Endothelial cell of umbilical vein (primary cell): ENCODE results near the gene SWAP70.

Source experiments
- EZH2 ChIP-seq: IDR thresholded peaks from 2 replicates; pipeline ENCODE4 v1.6.1; 2012; ENCODE audit warnings: borderline replicate concordance, low read depth, mild to moderate bottlenecking, moderate library complexity, low read length, inconsistent platforms; ENCODE audit not compliant: severe bottlenecking
- GATA2 ChIP-seq: IDR thresholded peaks from 2 replicates; pipeline ENCODE4 v1.7.0; 2011; ENCODE audit warnings: low read depth, mild to moderate bottlenecking, moderate library complexity, mixed read lengths, low read length; ENCODE audit not compliant: insufficient read length, insufficient read depth
- JUN ChIP-seq: IDR thresholded peaks from 2 replicates; pipeline ENCODE4 v1.6.1; 2011; ENCODE audit warnings: borderline replicate concordance, low read depth; ENCODE audit not compliant: insufficient read length, insufficient read depth
- MAX ChIP-seq: IDR thresholded peaks from 2 replicates; pipeline ENCODE4 v1.6.1; 2011; ENCODE audit not compliant: insufficient read depth, insufficient read length
- MYC ChIP-seq: IDR thresholded peaks from one replicate; pipeline ENCODE4 v1.6.1; 2011; ENCODE audit warnings: mild to moderate bottlenecking, low read depth, low read length
- POLR2A ChIP-seq: IDR thresholded peaks from 2 replicates; pipeline ENCODE4 v1.6.1; 2012; ENCODE audit warnings: low read depth, mild to moderate bottlenecking, control low read depth, low read length
- POLR2AphosphoS5 ChIP-seq: IDR thresholded peaks from 2 replicates; pipeline ENCODE4 v1.6.1; 2012; ENCODE audit warnings: low read depth, mild to moderate bottlenecking, control low read depth, low read length, moderate library complexity; ENCODE audit not compliant: insufficient read depth
- TF ChIP-seq, protein P1 (sequence below), 2 donors: IDR thresholded peaks; 1 replicate in 1 of 2; 2 replicates in 1 of 2; pipeline ENCODE4 v1.5.1; 2011; ENCODE audit warnings: low read length in 2 of 2, mild to moderate bottlenecking in 2 of 2, moderate library complexity in 2 of 2, control low read depth in 1 of 2, inconsistent platforms in 1 of 2, low read depth in 1 of 2; ENCODE audit not compliant: insufficient read depth in 1 of 2; ENCODE audit errors: extremely low read depth in 1 of 2

GRCh38 chr11:9704620-9705019 lies 40.7 kb downstream of the SWAP70 start:
- no peak for TF ChIP-seq POLR2AphosphoS5
- TF ChIP-seq JUN = no peak
- TF ChIP-seq, protein P1, sequence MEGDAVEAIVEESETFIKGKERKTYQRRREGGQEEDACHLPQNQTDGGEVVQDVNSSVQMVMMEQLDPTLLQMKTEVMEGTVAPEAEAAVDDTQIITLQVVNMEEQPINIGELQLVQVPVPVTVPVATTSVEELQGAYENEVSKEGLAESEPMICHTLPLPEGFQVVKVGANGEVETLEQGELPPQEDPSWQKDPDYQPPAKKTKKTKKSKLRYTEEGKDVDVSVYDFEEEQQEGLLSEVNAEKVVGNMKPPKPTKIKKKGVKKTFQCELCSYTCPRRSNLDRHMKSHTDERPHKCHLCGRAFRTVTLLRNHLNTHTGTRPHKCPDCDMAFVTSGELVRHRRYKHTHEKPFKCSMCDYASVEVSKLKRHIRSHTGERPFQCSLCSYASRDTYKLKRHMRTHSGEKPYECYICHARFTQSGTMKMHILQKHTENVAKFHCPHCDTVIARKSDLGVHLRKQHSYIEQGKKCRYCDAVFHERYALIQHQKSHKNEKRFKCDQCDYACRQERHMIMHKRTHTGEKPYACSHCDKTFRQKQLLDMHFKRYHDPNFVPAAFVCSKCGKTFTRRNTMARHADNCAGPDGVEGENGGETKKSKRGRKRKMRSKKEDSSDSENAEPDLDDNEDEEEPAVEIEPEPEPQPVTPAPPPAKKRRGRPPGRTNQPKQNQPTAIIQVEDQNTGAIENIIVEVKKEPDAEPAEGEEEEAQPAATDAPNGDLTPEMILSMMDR (IDR thresholded peaks at IDR 0.05; ENCODE audit: extremely low read depth in 1 of 2, insufficient read depth in 1 of 2, low read depth in 1 of 2, low read length in 2 of 2) = no peak
- TF ChIP-seq MYC = no peak
- no peak for TF ChIP-seq GATA2
- no peak for TF ChIP-seq EZH2
- TF ChIP-seq POLR2A = no peak
- TF ChIP-seq MAX = no peak
